Smooth muscle cell (in vitro differentiated cells): ENCODE results near the gene CD36. TPM values are rescaled to one million over a fixed set of nuclear protein-coding genes. Genes with fewer than 3 reads are reported as not detected.

Source experiments
- DNase-seq: peaks from one replicate; lab custom pipeline; 2025; ENCODE audit not compliant: unreplicated experiment; lab: John Stamatoyannopoulos, UW
- H2AFZ ChIP-seq: fragments of 200-600 bp; sonication (generic); 2 replicates; pipeline ENCODE4 v1.6.0; 2016; ENCODE audit warnings: antibody characterized with exemption, low read depth, mild to moderate bottlenecking
- H3F3A ChIP-seq: fragments of 200-600 bp; sonication (generic); 2 replicates; pipeline ENCODE4 v1.6.0; 2017; ENCODE audit warnings: antibody characterized with exemption, low read depth
- H3K27ac ChIP-seq: fragments of 200-600 bp; sonication (generic); 2 replicates; pipeline ENCODE4 v1.5.1; 2016; ENCODE audit warnings: low read depth, mild to moderate bottlenecking
- H3K27me3 ChIP-seq: fragments of 200-600 bp; sonication (generic); 2 replicates; pipeline ENCODE4 v1.6.1; 2016; ENCODE audit warnings: low read depth, mild to moderate bottlenecking
- H3K36me3 ChIP-seq: fragments of 200-600 bp; sonication (generic); 2 replicates; pipeline ENCODE4 v1.5.1; 2016; ENCODE audit warnings: low read depth
- H3K4me1 ChIP-seq: fragments of 200-600 bp; sonication (generic); 2 replicates; pipeline ENCODE4 v1.5.1; 2016; ENCODE audit warnings: low read depth
- H3K4me2 ChIP-seq: fragments of 200-600 bp; sonication (generic); 2 replicates; pipeline ENCODE4 v1.6.0; 2016; ENCODE audit warnings: mild to moderate bottlenecking
- H3K4me3 ChIP-seq: fragments of 200-600 bp; sonication (generic); 2 replicates; pipeline ENCODE4 v1.5.1; 2016; ENCODE audit warnings: mild to moderate bottlenecking
- H3K79me2 ChIP-seq: fragments of 200-600 bp; sonication (generic); 2 replicates; pipeline ENCODE4 v1.6.0; 2016; ENCODE audit warnings: low read depth, mild to moderate bottlenecking
- H3K9ac ChIP-seq: fragments of 200-600 bp; sonication (generic); 2 replicates; pipeline ENCODE4 v1.6.0; 2016; ENCODE audit warnings: low read depth
- H3K9me3 ChIP-seq: fragments of 200-600 bp; sonication (generic); replicated peaks from 2 replicates; pipeline ENCODE4 v1.5.1; 2016; ENCODE audit warnings: low read depth
- H4K20me1 ChIP-seq: fragments of 200-600 bp; sonication (generic); 2 replicates; pipeline ENCODE4 v1.6.0; 2016; ENCODE audit warnings: low read depth
- WGBS: methylation state at CpG from one replicate; pipeline ENCODE4 v1.1.7; 2016; ENCODE audit warnings: low lambda C conversion rate; 5-methylcytosine and 5-hydroxymethylcytosine counted together
- polyA plus RNA-seq: library from polyadenylated mRNA; unstranded; fragments of >200 nt; fragmentation: Nextera tagmentation; extraction: Ambion mirVana; gene quantifications from 2 replicates; pipeline ENCODE4 v1.2.1, GENCODE V29; 2016
- total RNA-seq: library from RNA; depleted of rRNA; stranded (reverse); fragments of >200 nt; gene quantifications from 2 replicates; pipeline ENCODE4 v1.2.3, GENCODE V29; 2014
- TF ChIP-seq, protein P1 (sequence below): fragments of 200-600 bp; sonication (generic); IDR thresholded peaks from 2 replicates; pipeline ENCODE4 v1.5.1; 2017; ENCODE audit warnings: borderline replicate concordance, mild to moderate bottlenecking, antibody characterized with exemption; ENCODE audit not compliant: insufficient read depth, poor library complexity, severe bottlenecking

CD36 gene
- total and polyA plus RNA-seq, 2 experiments from 2014 or later = 0.64 to 2.8 TPM

DNA sequence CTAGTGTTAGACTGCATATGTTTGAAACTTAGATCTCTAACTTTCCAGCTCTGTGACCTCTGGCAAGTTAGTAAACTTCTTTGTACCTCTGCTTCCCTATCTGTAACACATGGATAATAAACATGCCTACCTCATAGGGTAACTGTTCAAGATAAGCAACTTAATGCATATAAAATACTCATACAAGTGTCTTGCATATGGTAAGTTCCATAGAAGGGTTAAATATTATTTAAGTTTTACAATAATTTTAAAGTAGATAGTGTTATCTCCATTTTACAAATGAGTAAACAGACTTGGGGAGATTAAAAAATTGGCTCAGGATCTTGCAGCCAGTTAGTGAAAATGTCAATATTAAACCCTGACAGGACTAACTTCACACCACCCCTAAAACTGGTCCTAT, 30.1 kb upstream of the CD36 start:
- Histone ChIP-seq H3K4me3 (no peak overlapping the region), H2AFZ (no peak overlapping the region), H4K20me1 (no peaks in the 10 kb centered on the region), H3K27ac (no peak overlapping the region), H3K27me3 (no peaks in the 10 kb centered on the region), H3K9me3 (no peaks in the 10 kb centered on the region), H3K9ac (no peak overlapping the region), H3F3A (no peaks in the 10 kb centered on the region), H3K79me2 (no peaks in the 10 kb centered on the region), H3K4me2 (no peak overlapping the region), H3K36me3 (no peaks in the 10 kb centered on the region), H3K4me1 (no peaks in the 10 kb centered on the region)
- TF ChIP-seq, protein P1, sequence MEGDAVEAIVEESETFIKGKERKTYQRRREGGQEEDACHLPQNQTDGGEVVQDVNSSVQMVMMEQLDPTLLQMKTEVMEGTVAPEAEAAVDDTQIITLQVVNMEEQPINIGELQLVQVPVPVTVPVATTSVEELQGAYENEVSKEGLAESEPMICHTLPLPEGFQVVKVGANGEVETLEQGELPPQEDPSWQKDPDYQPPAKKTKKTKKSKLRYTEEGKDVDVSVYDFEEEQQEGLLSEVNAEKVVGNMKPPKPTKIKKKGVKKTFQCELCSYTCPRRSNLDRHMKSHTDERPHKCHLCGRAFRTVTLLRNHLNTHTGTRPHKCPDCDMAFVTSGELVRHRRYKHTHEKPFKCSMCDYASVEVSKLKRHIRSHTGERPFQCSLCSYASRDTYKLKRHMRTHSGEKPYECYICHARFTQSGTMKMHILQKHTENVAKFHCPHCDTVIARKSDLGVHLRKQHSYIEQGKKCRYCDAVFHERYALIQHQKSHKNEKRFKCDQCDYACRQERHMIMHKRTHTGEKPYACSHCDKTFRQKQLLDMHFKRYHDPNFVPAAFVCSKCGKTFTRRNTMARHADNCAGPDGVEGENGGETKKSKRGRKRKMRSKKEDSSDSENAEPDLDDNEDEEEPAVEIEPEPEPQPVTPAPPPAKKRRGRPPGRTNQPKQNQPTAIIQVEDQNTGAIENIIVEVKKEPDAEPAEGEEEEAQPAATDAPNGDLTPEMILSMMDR = no peak
- DNase-seq = no peak

DNA sequence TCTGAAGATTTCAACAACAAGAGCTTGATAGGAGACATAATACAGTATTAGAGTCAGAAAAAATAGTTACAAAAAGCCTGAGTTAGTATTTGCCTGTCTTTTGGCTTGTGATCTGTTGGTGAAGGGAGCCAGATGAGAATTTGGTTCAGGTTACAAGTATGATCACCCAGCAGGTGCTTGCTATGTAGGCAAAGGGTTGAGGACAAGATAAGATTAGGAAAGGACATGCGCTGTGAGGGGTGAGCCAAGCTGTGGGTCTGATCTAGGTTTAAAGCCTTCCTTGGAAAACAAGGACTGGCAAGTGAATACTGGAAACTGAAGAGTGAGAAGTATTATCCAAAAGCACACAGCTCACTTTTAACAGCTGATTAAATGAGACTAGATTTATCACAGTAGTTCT, 28.7 kb upstream of the CD36 start:
- no peaks in the 10 kb centered on the region for H3K9me3 ChIP-seq
- no peaks in the 10 kb centered on the region for H3K27me3 ChIP-seq
- no peak overlapping the region for H3K4me2 ChIP-seq
- no peak overlapping the region for H3K27ac ChIP-seq
- TF ChIP-seq, protein P1 = no peak
- no peaks in the 10 kb centered on the region for H3K36me3 ChIP-seq
- no peaks in the 10 kb centered on the region for H4K20me1 ChIP-seq
- H2AFZ ChIP-seq = no peak overlapping the region
- WGBS = 95% methylated on average over 1 of the region's 1 CpG
- H3F3A ChIP-seq = peaks cover 9% of the 10 kb centered on the region
- no peak overlapping the region for H3K9ac ChIP-seq
- DNase-seq = no peak
- H3K79me2 ChIP-seq = no peaks in the 10 kb centered on the region
- H3K4me3 ChIP-seq = no peak overlapping the region
- peaks cover 5% of the 10 kb centered on the region for H3K4me1 ChIP-seq

DNA sequence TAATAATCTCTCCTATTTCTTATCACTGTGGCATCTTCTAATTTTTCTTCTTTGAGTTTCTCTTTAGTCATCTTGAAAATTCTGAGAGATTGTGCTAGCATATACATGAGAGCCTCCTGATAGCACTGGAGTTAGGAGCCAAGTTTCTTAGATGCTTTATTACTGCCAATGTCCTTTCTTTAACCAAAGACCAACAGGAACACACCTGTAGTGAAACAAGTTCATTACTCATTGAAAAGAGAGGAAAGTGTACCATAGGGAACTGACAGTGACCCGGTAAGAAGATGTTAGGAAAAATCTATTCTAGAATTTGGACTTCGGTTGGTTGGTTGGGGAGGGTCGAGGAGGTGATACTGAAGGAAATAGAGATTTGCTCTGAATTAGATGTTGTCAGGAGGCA, 27.1 kb upstream of the CD36 start:
- TF ChIP-seq, protein P1 = no peak
- Histone ChIP-seq H2AFZ (peak overlapping the region; percentile 64), H3K4me3 (no peak overlapping the region), H3K27me3 (no peaks in the 10 kb centered on the region), H3K4me2 (peak overlapping the region; percentile 6), H4K20me1 (no peaks in the 10 kb centered on the region), H3K9me3 (no peaks in the 10 kb centered on the region), H3F3A (peaks cover 15% of the 10 kb centered on the region), H3K9ac (no peak overlapping the region), H3K36me3 (no peaks in the 10 kb centered on the region), H3K79me2 (no peaks in the 10 kb centered on the region), H3K27ac (no peak overlapping the region), H3K4me1 (peaks cover 13% of the 10 kb centered on the region)
- DNase-seq = no peak
- WGBS = 87% methylated on average over 3 of the region's 3 CpGs

DNA sequence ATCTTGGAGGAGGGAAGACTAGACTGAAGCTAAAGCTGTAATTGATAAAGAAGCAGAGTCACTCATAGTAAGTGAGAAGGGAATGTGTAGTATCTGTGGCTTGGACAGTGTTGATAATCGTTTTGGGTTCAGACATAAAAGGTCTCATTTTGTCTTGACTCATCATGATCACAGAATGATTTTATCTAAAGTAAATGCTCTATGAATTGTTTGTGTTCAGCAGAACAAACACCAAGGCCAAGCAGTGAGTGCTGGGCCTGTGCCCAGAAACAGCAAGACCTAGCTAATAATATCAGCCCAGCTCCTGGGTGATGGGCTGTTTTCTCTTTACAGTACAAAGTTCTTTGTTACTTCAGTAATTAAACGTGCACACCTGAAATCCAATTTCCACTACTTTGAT, 26.7 kb upstream of the CD36 start:
- TF ChIP-seq, protein P1 = no peak
- H3K4me3 ChIP-seq = no peak overlapping the region
- no peak overlapping the region for H3K9ac ChIP-seq
- peaks cover 13% of the 10 kb centered on the region for H3K4me1 ChIP-seq
- H3K36me3 ChIP-seq = no peaks in the 10 kb centered on the region
- no peaks in the 10 kb centered on the region for H3K9me3 ChIP-seq
- DNase-seq = no peak
- H3K79me2 ChIP-seq = no peaks in the 10 kb centered on the region
- no peaks in the 10 kb centered on the region for H3K27me3 ChIP-seq
- peaks cover 15% of the 10 kb centered on the region for H3F3A ChIP-seq
- peak overlapping the region; percentile 64 for H2AFZ ChIP-seq
- WGBS = 56% methylated on average over 2 of the region's 2 CpGs
- H3K27ac ChIP-seq = no peak overlapping the region
- no peaks in the 10 kb centered on the region for H4K20me1 ChIP-seq
- H3K4me2 ChIP-seq = peak overlapping the region; percentile 6
